HG03159 (cell line): ENCODE results near the gene OPTN.
"Not testable (repeated sequence)": the region's sequence is repeated elsewhere in the genome, so short reads cannot be mapped to it uniquely, and the experiment has no call there.

Experiments used
- ATAC-seq: cut with Tn5 transposase; IDR thresholded peaks from one replicate; pipeline ENCODE4 v1.9.1; 2021; ENCODE audit warnings: mild to moderate bottlenecking, moderate library complexity; ENCODE audit not compliant: unreplicated experiment

Gene OPTN

GRCh38 chr10:13118784-13119410 lies 18.9 kb downstream of the OPTN start:
- no peak for ATAC-seq

- no peak for ATAC-seq
These were observed 21.0 kb downstream of the OPTN start for GRCh38 chr10:13120786-13121499.

- ATAC-seq, result no peak
These were observed 21.5 kb downstream of the OPTN start for GRCh38 chr10:13121500-13121854.

GRCh38 chr10:13136651-13137050 lies 36.7 kb downstream of the OPTN start:
- ATAC-seq, result no peak

- no peak for ATAC-seq
These were observed 39.2 kb downstream of the OPTN start for GRCh38 chr10:13139150-13139549.

- ATAC-seq, result no peak
These were observed 39.7 kb downstream of the OPTN start for GRCh38 chr10:13139676-13140075.

GRCh38 chr10:13140627-13141190 lies 40.7 kb downstream of the OPTN start:
- ATAC-seq, result no peak

- ATAC-seq, result no peak
These were observed 43.8 kb downstream of the OPTN start for GRCh38 chr10:13143766-13144165.

GRCh38 chr10:13144814-13145213 lies 44.9 kb downstream of the OPTN start:
- no peak for ATAC-seq

GRCh38 chr10:13146379-13146778 lies 46.4 kb downstream of the OPTN start:
- ATAC-seq, result no peak

- ATAC-seq, result no peak
These were observed 47.2 kb downstream of the OPTN start for GRCh38 chr10:13147161-13147560.

- no peak for ATAC-seq
These were observed 52.3 kb downstream of the OPTN start for GRCh38 chr10:13152296-13152695.

GRCh38 chr10:13155860-13156259 lies 55.9 kb downstream of the OPTN start:
- not testable (repeated sequence) for ATAC-seq

GRCh38 chr10:13158401-13158800 lies 58.4 kb downstream of the OPTN start:
- no peak for ATAC-seq

GRCh38 chr10:13160934-13161856 lies 61.2 kb downstream of the OPTN start, which contains the start of gene MCM10:
MCM10 (plus strand) TSS chr10:13161558; CDS start chr10:13164203, 2,645 bp downstream.
- peak; percentile 100 for ATAC-seq

GRCh38 chr10:13161857-13162271 lies 61.9 kb downstream of the OPTN start:
- peak; percentile 8 for ATAC-seq

- ATAC-seq, result no peak
These were observed 63.9 kb downstream of the OPTN start for GRCh38 chr10:13163859-13164258.

GRCh38 chr10:13165177-13165576 lies 65.2 kb downstream of the OPTN start:
- no peak for ATAC-seq

GRCh38 chr10:13167568-13167967 lies 67.6 kb downstream of the OPTN start:
- ATAC-seq, result no peak

- no peak for ATAC-seq
These were observed 68.8 kb downstream of the OPTN start for GRCh38 chr10:13168781-13169180.

GRCh38 chr10:13173616-13174015 lies 73.7 kb downstream of the OPTN start:
- no peak for ATAC-seq
